K562 treated with DMSO at 1 percent for 4 hours (cell line): Measurements from ENCODE around the gene TTLL1. TPM values are rescaled to one million over a fixed set of nuclear protein-coding genes. Genes with fewer than 3 reads are reported as not detected.

ENCODE experiments used
- total RNA-seq: library from RNA; unstranded; fragments of 300-600 nt; gene quantifications from 2 replicates; pipeline ENCODE4 v1.2.3, GENCODE V29; 2022; ENCODE audit not compliant: insufficient read depth

The TTLL1 gene
- total RNA-seq = 1.6 TPM in 1 of 2 replicates, not detected in the other

DNA sequence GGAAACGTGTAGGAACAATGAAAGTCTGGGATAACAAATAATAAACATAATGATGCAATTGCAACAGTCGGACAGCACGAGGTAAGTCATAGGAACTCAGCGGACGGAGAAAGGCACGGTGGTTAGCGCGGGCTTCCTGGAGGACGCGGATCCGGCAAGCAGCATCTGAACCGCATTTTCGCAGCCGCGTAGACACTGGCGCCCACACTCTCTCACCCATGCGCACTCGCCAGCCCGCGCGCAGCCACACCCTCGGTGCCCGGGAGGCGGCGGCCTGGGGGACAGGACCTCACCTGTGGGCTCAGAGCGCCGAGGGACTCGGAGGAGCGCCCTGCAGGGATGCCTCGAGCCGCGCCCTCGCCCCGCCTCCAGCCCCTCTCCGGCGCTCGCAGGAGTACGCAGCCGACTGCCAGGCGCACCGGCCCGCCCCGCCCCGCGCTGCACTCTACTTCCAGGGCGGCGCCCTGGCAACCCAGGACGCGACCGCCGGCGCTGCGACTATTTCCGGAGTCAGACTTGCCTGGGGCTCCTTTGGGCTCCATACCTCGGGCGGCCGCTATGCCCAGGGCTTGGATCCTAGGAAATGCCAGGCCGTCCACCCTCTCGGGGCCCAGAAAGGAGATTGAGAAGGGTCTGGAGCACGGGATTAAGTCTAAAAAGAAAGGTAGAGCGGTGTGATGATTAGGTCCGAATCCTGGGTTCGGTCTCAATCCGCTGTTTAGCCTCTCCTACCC lies at the start of gene TTLL1:
TSS of gene TTLL1 (minus strand) at position 408 of the 734 bp plus-strand sequence. CDS start 13,805 bp downstream, outside the sequence.

DNA sequence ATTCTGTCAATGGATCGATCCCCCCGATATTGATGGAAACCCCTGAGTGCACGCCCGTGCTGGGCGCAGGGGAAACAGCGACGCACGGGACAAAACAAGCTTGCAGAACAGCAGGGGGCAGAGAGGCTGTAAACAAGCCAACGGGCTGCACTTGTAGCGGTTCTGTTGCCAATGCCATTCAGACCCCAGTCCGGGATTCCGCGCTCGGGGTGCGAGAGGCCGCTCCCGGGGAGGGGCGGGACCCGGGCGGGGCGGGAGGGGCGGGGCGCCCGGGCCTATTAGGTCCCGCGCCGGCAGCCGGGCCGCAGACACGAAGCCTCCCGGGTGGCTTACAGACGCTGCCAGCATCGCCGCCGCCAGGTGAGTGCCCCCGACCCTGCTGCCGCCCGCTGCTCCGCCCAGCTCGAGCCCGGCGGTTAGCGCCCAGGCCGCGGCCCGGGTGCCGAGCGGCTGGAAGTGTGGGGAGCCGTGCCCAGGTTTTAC lies 21.3 kb upstream of the TTLL1 start, which contains the start of gene BIK:
TSS of gene BIK (plus strand) at position 307 of the 483 bp plus-strand sequence. CDS start 13,273 bp downstream, outside the sequence.

DNA sequence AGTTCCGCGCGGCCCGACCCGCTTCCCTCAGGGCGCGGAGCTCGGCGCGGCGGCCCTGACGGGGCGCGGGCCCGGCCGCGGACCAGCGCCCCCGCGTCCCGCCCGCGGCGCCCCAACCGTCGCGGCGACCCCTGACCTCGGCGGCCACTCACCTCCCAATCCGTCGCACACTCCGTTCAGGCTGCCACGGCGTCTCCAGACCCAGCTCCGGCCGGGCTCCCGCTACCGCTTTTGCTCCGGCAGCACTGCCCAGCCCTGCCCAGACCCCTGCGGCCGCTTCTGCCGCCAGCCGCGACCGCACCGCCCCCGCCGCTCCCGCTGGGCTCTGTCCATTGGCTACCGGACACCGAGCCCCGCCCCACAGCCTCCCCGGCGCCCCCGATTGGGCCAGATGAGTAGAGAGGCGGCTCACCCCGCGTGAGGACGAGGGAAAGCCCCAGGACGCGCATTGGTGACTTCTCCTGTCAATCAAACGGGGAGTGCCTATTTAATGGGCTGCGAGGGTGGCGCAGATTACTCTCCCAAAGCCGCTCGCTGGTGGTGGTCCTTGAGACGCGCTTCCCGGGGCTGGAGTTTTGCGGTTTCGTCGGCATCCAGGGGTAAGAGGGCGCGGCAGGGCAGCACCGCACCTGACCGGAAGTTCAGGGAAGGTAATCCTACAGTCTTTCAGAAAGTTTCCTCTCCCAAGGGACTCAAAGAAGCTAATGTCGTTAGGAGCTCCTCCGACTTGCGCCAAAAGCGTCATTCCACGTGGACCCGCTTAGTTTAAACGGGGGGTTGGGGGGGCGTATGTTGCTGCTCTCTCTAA lies 74.1 kb downstream of the TTLL1 start, which contains the start of gene PACSIN2:
TSS of gene PACSIN2 (minus strand) at position 281 of the 808 bp plus-strand sequence. CDS start 103,069 bp downstream, outside the sequence.

Other genes starting within 250 kb of the TTLL1 start
- 19.5 and 23.0 TPM in 2 replicates for gene ARFGAP3, start 232.1 kb downstream of the TTLL1 start, total RNA-seq
- gene PACSIN2, start 74.2 kb downstream of the TTLL1 start, total RNA-seq = 60.4 and 64.4 TPM in 2 replicates
- gene BIK, start 21.4 kb upstream of the TTLL1 start, total RNA-seq = not detected in 2 replicates
- 5.7 and 15.1 TPM in 2 replicates for gene MCAT, start 54.0 kb upstream of the TTLL1 start, total RNA-seq
- gene TSPO, start 62.2 kb upstream of the TTLL1 start, total RNA-seq = 128 and 144 TPM in 2 replicates
- 60.4 and 71.7 TPM in 2 replicates for gene TTLL12, start 97.7 kb upstream of the TTLL1 start, total RNA-seq